HL-60/S4 treated with retinoic acid at 250 ng/mL for 4 days and 3 days (cell line): ENCODE results near the gene TTLL5.

Experiments
- in situ Hi-C: fragments of 300-500 bp; cut with MboI; formaldehyde crosslinking; loops from 2 replicates; pipeline ENCODE4 v1.7.0; 2022; ENCODE audit warnings: low sequenced_read_pairs

The TTLL5 gene

DNA sequence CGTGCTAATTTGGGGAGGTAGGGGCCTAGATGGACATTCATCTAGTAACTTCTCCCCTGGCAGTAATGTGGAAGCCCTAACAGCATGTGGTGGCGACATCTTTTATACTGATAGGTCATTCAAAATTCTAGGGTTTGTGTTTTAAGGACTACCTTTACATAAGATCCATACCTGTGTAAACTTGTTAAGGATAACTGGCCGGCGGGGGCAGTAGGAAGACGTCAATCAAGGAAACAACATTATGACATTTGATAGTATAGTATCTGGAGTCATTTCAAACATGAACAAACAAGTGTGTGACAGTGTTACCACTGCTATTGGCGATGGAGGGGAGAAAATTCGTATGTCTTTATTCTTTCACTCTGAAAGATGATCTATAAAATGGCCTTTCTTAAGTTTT, 120.0 kb downstream of the TTLL5 start:
- in situ Hi-C loops, result no loop called here

DNA sequence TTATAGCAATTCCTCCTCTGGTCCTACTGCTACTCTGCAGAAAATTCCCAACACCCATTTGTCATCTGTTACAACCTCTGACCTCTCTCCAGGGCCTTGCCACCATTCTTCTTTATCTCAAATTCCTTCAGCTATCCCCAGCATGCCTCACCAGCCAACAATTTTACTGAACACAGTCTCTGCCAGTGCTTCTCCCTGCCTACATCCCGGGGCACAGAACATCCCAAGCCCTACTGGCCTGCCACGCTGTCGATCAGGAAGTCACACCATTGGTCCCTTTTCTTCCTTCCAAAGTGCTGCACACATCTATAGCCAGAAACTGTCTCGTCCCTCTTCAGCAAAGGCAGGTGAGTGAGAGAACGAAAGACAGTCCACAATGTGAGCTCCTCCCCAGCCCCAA, 122.1 kb downstream of the TTLL5 start:
- in situ Hi-C loops, result no loop called here

DNA sequence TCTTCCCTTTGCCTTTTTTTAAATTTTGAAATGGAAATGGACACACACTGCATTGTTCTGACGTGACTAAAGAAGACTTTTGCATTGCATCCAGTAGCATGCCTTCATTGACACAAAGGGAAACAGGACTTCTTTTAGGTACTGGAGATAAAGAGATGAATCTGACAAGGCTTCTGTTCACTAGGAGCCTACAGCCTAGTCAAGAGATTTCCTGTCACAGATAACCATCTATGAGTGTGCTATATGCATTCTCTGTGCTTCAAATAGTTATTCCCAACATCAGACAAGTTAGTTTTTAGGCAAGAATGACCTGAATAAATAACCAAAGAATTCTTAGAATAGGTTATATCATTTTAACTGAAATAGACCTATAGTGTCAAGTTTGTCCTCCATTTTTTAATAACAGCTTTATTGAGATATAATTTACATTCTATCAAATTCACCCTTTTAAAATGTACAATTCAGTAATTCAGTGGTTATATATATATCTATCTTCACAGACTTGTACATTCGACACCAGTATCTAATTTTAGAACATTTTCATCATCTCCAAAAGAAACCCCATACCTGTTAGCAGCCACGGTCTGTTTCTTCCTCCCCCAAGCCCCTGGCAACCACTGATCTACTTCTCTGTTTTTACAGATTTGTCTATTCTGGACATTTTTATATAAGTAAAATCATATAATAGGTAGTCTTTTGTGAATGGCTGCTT, 122.7 kb downstream of the TTLL5 start:
- in situ Hi-C loops, result no loop called here

DNA sequence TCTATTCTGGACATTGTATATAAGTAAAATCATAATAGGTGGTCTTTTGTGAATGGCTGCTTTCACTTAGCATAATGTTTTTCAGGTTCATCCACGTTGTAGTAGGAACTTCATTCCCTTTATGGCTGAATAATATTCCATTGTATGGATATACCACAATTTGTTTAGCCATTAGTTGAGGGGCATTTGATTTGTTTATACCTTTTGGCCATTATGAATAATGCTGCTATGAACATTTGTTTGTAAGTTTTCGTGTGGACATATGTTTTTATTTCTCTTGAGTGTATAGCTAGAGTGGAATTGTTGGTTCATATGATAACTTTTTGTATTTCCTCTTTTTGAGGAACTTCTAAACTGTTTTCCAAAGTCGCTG, 123.3 kb downstream of the TTLL5 start:
- in situ Hi-C loops, result no loop called here

DNA sequence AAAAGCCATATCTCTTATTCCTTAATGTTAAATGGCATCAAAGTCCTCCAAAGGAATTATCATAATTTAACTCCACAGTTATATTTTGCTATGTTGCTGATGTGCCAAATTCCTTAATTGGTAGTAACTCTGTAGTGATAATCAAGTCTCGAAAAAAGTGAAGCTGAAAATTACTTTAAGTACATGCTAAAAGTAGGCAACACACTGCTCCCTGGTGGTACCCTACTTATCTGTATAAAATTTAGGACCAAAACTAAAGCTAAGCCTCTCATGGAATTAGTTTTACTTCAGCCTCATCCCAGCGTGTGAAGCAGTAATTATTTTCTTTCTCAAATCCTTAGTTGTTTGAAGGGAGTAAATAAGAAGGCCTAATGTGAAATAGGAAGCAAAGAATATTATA, 132.8 kb downstream of the TTLL5 start:
- in situ Hi-C loops, result no loop called here

DNA sequence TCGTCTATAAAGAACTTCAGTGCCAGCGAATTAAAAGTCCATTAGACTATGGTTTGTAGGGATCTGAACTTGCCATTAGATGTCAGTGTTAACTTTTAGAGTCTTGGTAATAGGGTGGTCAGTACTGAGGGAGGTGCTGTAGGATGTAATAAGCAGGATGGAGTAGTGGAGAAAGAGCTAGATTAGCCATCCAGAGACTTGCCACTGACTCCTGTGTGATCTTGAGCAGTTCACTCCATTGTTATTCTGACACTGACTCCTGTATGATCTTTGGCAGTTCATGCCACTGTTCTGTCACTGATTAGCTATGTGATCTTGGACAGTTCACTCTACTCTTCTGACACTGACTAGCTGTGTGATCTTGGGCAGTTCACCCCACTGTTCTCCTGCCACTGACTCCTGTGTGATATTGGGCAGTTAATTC, 133.6 kb downstream of the TTLL5 start:
- in situ Hi-C loops, result no loop called here

DNA sequence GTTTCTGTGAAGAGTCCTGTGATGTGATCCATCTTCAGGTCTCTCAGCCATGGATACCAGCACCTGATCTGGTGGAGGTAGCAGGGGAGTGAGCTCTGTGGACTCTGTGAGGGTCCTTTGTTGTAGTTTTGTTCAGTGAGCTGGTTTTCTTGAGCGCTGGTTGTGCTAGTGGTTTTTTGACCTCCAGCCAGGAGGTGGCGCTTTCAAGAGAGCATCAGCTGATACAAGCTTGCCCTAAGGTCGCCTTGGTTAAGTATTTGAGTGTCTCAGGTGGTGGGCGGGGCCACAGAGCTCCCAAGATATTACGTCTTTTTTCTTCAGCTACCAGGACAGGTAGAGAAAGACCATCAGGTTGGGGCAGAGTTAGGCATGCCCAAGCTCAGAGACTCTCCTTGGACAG, 139.7 kb downstream of the TTLL5 start:
- in situ Hi-C loops, result no loop called here

DNA sequence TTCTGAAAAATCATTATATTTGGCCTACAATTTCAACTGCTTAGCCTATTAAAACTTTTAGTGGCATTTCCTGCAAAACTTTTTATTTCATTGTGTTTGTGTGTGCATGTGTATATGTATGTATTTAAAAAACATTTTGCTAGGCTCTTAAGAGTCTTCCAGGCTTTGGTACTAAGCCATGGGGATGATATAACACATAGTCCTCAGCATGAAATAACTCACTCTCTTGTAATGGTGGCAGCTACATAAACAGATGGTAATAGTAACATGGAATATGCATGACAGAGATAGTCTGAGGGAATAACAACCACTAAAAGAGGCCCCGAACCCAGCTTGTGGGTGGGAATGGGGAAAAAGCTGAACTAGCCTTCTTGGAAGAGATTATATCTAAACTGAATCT, 141.4 kb downstream of the TTLL5 start:
- in situ Hi-C loops, result no loop called here

DNA sequence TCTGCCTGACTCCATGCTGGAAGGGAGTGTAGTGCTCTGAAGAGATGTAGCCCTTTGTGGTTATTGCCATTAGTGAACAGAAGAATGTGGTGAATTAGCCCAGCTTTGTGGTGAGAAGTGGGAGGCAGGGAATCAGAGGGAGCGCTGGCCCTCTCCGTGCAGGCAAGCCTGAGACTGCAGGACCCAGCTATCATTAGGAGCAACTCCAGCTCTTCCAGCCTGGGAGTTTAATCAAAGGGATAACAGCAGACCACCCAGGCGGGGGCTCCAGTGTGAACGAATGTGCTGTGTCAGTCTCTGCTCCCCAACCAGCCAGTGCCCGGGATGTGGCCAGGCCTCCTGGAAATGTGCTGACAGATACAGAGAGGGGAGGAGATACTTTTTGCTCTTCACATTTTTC, 142.7 kb downstream of the TTLL5 start:
- in situ Hi-C loops, result no loop called here

DNA sequence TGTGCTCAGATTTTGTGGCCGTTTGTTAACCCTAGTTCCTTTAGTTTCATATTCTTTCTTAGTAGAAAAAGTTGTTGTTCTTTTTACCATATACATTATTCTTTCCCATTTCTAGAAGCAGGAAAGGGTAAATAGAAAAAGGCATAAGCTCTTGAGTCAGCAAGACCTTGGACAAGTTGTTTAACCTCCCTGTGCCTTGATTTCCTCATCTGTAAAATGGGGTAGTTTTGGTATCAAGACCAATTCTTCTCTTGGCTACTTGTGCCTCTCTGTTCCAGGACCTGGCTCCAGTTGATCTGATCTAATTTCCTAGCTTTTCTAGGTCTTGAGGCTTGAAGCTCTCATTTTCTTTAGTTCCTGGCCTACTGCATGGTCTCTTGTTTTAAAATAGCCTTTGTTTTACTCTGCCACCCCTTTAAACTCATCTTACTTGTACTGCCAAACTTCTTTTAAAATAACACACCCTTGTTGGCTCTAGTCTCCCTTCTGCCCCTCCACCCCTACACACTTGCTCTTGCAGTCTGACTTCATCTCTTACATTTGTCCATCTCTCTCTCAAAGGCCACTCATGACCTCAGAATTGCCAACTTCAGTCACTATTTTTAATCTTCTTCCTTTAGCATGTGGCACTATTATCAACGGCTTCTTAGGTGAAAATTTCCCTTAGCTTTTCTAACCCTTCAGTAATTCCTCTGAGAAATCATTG, 143.7 kb downstream of the TTLL5 start:
- in situ Hi-C loops, result no loop called here

DNA sequence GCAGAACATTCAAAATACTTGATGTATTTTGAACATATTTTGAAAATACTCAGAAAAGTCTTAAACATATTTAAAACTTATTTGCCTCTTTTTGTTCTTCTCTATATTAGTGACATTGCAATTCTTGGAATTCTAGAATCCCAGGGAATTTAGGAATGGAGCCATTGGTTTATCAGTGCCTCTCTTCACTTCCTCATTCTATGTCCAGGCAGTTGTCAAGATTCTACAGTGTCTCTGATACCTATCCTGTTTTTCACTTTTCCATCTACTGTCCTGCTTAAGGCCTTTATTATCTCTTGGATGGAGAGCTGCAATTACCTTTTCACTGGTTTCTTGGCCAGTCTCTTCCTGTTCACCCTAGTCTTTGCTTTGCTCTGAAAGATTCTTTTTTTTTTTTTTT, 144.6 kb downstream of the TTLL5 start:
- in situ Hi-C loops, result no loop called here

DNA sequence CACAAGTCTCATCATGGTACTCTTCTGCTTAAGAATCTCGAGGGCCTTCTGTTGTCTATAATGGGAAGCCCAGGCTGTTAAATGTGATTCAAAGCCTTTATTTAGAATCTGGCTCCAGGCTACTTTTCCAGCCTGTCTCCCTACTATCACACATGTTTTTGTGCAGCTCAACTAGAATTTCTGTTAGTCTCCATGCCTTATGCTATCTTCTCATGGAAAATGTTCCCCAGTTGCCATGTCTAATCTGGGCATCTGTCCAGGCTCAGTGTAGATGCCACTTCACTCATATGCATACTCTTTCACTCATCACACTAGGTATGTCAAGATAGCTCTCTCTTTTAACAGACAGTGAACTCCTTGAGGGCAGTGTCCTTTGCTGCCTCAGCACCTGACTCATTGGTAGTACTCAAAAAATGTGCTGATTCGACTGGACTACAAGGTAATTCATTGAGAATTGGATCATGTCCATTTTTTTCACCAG, 145.3 kb downstream of the TTLL5 start:
- in situ Hi-C loops, result no loop called here

DNA sequence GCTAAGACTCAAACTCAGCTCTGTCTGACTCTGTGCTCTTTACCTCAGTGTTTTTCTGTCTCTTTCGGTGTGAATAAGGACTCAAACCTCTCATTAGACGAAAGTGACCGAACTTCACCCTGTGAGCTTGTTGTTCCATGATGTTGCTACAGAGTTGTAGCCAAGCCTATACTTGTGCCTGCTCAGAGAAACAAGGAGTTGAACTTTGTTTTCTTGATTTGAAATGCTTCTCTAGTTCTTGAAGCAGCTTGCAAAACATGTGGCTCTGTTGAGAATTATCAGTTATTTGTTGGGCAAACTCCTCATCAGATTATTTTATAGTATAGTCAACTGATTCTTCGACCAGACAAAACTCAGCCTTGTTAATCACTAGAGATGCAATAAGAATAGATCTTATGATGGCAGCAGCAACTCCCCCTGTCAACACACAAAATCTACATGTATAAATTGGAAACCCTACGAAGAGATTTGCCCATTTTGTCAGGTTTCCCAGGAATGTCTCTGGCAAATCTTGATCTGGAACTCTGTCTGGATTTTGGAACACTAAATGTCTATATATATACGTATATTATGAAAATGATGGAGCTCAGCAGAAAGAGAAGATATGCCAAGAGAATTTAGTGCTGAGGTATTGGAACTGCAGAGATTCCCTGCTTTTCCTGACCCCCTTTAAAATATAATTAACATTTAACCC, 146.8 kb downstream of the TTLL5 start:
- in situ Hi-C loops, result no loop called here

DNA sequence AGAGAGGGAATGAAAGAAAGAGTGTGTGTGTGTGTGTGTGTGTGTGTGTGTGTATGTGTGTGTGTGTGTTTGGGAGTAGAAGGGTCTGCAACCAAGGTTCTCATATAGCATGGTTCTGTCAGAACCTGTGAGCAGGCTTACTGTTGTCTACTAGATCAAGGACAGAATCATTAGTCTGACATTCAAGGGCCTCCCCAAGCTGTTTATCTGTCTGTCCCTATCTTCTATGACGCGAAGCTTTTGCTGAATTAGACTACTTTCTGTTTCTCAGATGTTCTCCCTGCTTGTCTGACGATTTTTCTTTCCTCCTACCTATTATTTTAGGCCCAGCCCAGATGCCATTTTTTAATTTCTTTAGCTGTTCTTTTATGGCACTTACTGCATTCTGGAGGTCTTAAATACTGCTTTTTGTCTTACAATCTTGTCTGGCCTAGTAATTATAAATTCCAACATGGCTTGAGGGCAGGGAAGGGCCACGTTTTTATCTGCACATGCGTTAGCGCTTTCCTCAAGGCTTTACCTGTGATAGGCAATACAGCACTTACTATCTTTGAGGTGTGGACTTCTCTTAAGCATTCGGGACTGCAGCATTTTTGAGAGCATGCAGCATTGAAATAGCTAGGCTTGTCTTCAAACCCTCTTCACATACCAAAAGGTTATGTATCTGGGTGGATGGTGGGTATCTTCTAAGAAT, 150.2 kb downstream of the TTLL5 start:
- in situ Hi-C loops, result no loop called here

DNA sequence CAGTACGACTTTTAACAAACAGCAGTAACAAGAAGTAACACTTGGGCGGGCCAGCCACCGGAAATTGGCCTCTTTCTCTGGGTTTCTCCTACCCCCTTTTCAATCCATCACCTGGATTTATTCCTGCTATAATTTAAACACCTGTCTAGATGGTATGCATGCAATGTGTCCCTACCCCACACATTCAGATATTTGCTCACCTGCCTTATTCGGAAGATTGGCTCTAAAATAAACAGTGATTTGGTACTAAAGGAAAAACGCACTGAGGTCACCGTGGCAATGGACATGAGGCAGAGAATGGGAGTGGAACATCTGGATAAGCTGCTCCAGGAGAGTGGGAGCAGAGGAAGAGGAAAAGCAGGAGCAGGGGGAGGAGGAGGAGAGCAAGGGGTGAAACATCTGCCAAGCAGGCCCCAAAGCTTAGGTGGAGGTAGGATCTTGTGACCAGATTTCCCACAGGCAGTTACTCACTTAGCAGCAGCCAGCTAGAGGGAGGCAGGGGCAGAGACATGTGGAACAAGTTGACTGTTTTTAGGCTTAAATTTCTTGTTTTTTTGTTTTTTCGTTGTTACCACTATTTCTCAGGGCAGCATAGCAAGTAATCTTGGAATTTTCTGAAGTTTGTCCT, 150.9 kb downstream of the TTLL5 start:
- in situ Hi-C loops, result no loop called here

DNA sequence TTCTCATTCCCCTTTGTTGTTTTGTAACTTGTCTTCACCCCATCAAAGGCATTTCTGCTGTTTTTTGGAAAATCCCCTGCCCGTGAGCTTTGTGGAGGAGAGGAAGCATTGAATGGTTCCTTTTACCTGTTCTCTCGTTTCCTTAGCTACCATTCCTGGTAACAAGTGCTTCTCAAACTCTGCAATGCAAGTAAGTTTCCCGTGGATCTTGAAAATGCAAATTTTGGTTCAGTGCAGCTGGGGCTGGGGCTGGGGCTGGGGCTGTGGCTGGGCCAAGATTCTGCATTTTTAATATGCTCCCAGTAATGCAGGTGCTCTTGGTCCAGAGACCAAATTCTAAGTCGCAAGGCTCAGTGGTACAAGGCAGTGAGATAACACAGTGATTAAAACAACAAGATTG, 151.6 kb downstream of the TTLL5 start:
- in situ Hi-C loops, result no loop called here

DNA sequence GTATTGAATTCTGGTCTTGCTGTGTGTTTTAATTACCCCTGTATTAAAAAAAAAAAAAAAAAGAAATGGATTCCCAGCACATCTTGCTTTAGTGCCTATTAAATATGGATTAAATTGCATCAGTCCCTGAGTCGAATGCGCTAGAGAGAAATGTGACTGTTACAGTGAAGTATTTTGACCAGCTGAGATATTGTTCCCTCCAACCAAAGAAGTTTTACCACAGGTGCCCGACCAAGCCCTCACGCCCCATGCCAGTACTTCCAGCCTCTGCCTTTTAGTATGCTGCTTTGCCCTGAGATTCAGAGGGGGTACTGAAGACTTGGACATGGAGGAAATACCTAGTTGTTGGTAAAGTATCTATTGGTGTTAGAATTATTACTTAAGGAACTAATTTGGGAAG, 159.7 kb downstream of the TTLL5 start:
- in situ Hi-C loops, result no loop called here

DNA sequence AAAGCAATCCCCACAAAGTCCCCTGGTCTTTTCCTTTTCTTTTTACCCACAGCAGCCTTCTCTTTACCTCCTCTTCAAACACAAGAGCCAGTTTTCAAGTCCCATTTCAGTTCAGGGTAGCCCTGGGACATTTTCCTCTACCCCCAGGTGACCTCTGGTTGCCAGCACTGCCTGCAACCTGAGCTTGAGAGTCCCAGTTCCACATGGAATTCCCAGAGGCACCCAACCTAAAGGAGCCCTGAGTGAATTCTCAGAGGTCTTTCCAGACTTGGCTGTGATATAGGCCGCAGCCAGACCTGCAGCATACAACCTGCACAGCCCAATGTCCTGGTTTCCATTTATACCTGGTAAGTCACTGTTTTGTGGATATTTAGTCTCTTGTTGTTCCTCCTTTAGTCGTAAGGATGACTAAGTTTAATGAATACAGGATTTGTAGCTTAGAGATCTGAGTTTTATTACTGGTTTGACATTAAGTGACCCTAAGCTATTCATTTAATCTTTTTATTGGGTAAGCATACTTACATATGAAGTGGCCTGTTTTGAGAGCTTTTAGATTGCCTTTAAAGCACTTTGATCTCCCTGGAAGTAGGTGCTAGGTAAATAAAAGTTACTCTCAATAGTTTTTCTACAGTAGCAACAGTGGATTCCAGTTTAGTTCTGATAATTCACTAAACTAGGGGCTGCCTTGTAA, 160.9 kb downstream of the TTLL5 start:
- in situ Hi-C loops, result no loop called here

DNA sequence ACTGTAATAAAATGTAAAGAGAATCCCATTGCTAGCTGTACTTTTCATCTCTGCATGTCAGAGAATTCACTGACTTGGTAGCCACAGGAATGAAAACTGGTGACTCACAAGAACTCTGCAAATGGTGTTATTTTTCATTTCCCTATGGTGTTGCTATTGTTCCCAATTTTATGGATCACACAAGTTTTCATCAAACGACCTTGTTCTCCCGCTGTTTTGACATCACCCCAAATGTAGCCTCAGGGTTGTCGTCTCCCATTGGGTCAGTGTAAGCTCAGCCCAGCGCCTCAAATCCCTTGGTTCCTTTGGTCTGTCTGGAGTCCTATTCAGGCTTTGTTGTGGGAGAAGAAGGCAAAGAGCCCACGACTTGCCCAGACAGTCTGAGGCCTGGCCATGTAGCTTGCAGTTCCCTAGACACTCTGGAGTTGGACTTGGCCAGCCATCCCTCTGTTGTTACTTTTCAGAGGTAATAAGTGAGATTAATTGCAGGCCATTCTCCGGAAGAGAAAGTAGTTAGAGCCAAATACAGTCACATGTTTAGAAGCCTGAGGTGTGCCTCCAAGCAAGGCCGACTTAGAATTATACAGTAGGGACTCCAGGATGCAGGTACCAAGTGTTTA, 161.6 kb downstream of the TTLL5 start:
- in situ Hi-C loops, result no loop called here

DNA sequence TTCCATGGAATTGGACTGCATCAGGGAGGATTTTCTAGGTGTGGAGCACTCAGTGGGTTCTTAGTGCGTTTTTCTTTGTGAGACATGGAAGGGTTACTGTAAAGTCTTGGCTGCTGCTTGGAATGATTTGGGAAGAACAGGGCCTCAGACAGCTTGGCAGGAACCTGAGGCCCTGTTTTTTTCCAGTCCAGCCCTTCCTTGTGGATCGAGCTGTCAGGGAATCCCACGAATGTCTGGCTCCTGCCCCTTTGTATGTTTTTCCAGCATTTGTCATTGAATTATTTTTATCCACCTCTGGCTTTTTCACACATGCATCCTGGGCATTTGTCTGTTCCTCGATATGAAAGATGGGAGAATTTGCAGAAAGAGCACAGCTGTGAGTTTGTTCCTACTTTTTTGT, 162.3 kb downstream of the TTLL5 start:
- in situ Hi-C loops, result no loop called here
